ENCODE results near the gene TRIM52. TPM values are rescaled to one million over a fixed set of nuclear protein-coding genes. Genes with fewer than 3 reads are reported as not detected.

TRIM52 gene
- total and polyA plus RNA-seq, 10 of the 15 experiments (the other 5 are each of a cell fraction or from before 2014, with no cell fraction given), result 1.4 to 24.3 (median 8.1) TPM

GRCh38 chr5:181237729-181238385 lies 23.1 kb downstream of the TRIM52 start:
- H3K4me2 ChIP-seq (ENCODE audit: control insufficient read depth, insufficient read depth), result no peak overlapping the region
- peaks cover 48% of the 10 kb centered on the region for H3K79me2 ChIP-seq (ENCODE audit: control insufficient read depth, insufficient read depth, low read length)
- H3K9ac ChIP-seq (ENCODE audit: control insufficient read depth, insufficient read depth, low read length), result no peak overlapping the region
- peaks cover 52 to 53% of the 10 kb centered on the region in 2 experiments for H3K36me3 ChIP-seq (ENCODE audit: control insufficient read depth in 2 of 2, insufficient read depth in 2 of 2, low read length in 1 of 2)
- no peak overlapping the region; the same call in 1 of the 2 replicates for H3K4me3 ChIP-seq
- in situ Hi-C loops (cut with MboI), result no loop called here
- no peak for DNase-seq (ENCODE audit: low read depth, low spot score)
- ATAC-seq, result no peak
- H3K27me3 ChIP-seq (replicated peaks in 1 of 2; ENCODE audit: control insufficient read depth in 2 of 2, insufficient read depth in 2 of 2, low read length in 1 of 2), result no peaks in the 10 kb centered on the region
- no peak overlapping the region for H3K27ac ChIP-seq (ENCODE audit: control insufficient read depth, insufficient read depth)
- H4K20me1 ChIP-seq (ENCODE audit: control insufficient read depth, insufficient read depth), result peaks cover 17% of the 10 kb centered on the region
- H3K4me1 ChIP-seq (ENCODE audit: control insufficient read depth, insufficient read depth, low read length), result peaks cover 11% of the 10 kb centered on the region
- POLR2A ChIA-PET, result interaction anchor here (0.9 to 1.8 kb wide), 4 partner anchors 10 to 46 kb away, joined by 3 to 7 read pairs (median 4); partner anchors contain the start of gene TRIM41
- intact Hi-C loops (cut with micrococcal nuclease; ENCODE audit: unreplicated experiment), result no loop called here
- H2AFZ ChIP-seq (ENCODE audit: control insufficient read depth, low read depth, low read length), result no peak overlapping the region
- no TSS peak for BruUV-seq (replicated peaks)
- TF ChIP-seq HDAC2 (IDR thresholded peaks at IDR 0.05), result no peak
- no peak for TF ChIP-seq TBL1XR1 (IDR thresholded peaks at IDR 0.05; ENCODE audit: low read depth, low read length)
- peak; percentile 59; the same call in 1 of the 2 replicates for TF ChIP-seq POLR2A (IDR thresholded peaks at IDR 0.05; ENCODE audit: low read depth, low read length)
- peak; percentile 58; the same call in 1 of the 2 replicates for TF ChIP-seq POLR2AphosphoS5 (IDR thresholded peaks at IDR 0.05; ENCODE audit: low read length)
- no peak for TF ChIP-seq CTCF (IDR thresholded peaks at IDR 0.05 in 2 of 3, conservative IDR thresholded peaks at IDR 0.05 in 1 of 3; ENCODE audit: control insufficient read depth in 2 of 3, extremely low read depth in 1 of 3, insufficient read depth in 1 of 3, low read depth in 3 of 3, low read length in 3 of 3)
- no peak for TF ChIP-seq ATF7 (IDR thresholded peaks at IDR 0.05; ENCODE audit: low read depth)
- TF ChIP-seq POLR2AphosphoS2 (IDR thresholded peaks at IDR 0.05; ENCODE audit: low read depth, low read length), result 0 out of 2 replicates have a peak, but pooled peaks have one; percentile 11
- no peak for TF ChIP-seq SUZ12 (IDR thresholded peaks at IDR 0.05; ENCODE audit: unreplicated experiment)
- SMC1A ChIA-PET (ENCODE audit: uncharacterized antibody, unreplicated experiment), result no interaction called here
- RAD21 ChIA-PET (ENCODE audit: unreplicated experiment), result no interaction called here
- FAIRE-seq, result no peak
- H3K9me3 ChIP-seq (replicated peaks; ENCODE audit: control insufficient read depth, insufficient read depth, low read length), result no peaks in the 10 kb centered on the region
- 87% methylated on average over 5 of the region's 5 CpGs for WGBS (ENCODE audit: insufficient coverage, insufficient replicate concordance, low lambda C conversion rate, missing lambda C conversion rate)
- CTCF ChIA-PET, result interaction anchor here (0.7 kb wide), 1 partner anchor 19 kb away, joined by 3 read pairs; no protein-coding TSS in a partner anchor

All from GM12878 (cell line).